HG03575 (cell line): Measurements from ENCODE around the gene OLFM1.

Experiments
- ATAC-seq: cut with Tn5 transposase; IDR thresholded peaks from one replicate; pipeline ENCODE4 v1.9.1; 2021; ENCODE audit not compliant: unreplicated experiment, insufficient number of reproducible peaks, low FRiP score; ENCODE audit errors: extremely low read depth

The OLFM1 gene

GRCh38 chr9:135085830-135086546 lies 1.5 kb upstream of the OLFM1 start:
- ATAC-seq: no peak

DNA sequence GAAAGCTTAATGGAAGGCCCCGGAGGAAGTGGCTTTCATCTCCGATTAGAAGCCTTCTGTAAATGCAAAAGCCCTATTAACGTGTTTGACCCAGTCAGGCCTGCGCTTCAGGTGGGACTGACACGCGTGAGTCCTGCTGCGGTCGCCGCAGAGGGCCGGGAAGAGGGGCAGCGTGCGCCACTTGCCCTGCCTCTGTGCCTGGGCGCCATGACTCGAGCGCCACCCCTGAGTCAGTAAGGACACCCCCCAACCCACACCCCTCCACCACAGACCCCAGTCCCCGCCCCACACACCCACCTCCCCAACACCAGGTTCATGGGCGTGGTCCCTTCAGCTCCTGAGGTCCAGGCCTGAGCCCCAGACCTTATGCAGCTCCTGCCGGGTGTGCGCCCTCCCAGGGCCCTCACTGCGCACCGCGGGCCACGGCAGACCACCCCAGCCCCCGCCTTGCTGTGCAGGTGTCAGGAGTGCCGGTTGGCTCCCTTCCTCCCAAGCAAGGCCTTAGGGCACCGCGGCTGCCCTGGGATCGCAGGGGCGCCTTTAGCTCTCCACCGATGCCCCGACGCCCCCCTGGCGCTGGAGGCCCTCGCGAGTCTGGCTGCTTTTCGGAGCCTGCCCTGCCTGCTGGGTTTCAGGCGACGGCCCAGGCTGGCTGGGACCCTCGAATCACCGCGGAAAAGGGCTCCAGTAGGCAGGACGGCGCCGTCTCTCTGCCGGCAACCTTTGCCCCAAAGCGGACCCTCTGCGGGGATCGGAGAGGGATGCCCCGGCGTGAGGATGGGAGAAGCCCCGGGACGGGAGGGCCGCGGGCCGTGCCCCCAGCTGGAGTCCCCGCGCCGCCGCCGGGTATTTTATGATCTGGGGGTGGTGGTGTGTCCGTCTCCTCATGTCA lies 625 bp upstream of the OLFM1 start:
- ATAC-seq: no peak

GRCh38 chr9:135087899-135088347 lies 455 bp downstream of the OLFM1 start:
- ATAC-seq: no peak

DNA sequence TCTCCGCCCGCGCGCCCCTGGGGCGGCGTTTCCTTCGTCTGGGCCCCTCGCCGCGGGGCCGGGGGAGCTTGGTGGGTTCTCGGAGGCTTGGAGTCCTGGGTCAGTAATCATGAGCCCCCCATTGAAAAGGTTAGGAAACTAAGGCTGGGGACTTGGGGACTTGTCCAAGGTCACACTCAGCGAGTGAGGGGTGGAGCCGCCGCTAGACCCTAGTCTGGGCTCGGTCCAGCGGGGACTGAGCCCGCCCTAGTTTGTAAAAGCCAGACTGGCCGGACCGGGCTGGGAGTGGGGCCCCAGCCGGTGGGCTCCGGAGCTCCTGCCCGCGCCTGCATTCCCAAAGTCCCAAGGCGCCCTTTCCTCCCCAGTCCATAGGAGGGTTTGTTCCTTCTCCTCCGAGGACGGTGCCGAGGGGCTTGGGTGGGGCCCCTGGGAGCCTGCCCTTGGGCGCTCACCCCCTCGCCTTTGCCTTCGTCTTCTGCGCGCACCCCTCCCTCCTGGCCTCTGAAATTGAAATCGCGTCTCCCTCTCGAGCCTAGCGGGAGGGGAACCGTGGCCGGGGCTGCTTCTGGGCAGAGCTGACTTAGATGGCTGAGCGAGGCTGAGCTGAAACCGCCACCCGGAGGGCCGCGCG lies 995 bp downstream of the OLFM1 start:
- no peak for ATAC-seq

- ATAC-seq: no peak
These were observed 1.7 kb downstream of the OLFM1 start for GRCh38 chr9:135088979-135089847.

GRCh38 chr9:135090081-135090480 lies 2.6 kb downstream of the OLFM1 start:
- no peak for ATAC-seq

DNA sequence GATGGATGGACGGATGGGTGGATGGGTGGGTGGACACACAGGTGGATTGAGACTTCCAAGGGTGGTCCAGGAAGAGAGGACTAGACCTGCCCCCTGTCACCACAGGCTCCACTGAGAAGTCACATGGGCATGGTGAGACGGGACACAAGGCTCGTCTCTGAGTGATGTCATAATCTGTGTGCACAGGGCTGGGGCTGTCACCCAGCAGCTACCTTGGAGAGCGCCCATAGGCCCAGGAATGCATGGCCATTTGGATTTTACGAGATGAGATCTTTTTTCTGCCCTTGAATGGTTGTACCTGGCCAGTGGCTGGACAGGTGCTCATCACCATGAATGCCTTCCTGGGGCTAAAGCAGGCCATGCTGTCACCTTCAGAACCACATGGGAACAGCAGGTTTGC lies 3.1 kb downstream of the OLFM1 start:
- ATAC-seq: no peak

GRCh38 chr9:135091545-135091944 lies 4.1 kb downstream of the OLFM1 start:
- no peak for ATAC-seq

DNA sequence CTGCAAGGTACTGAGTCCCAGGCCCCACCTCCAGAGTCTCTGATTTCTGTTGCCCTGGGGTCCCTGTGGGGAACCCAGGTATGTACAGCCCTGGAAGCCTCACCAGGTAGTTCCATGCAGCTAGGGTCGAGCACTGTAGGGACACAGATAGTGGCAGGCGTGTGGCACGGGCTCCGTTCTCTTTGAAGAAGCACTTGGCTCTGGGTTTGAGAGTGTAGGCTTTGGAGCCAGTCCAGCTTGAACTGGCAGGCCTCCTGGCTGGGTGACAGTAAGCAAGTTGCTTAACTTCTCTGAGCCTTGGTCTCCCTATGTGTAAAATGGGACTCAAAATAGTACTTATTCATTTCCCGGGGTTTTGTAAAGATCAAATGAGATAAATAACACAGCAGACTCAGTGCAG lies 5.6 kb downstream of the OLFM1 start:
- no peak for ATAC-seq

GRCh38 chr9:135093911-135094584 lies 6.6 kb downstream of the OLFM1 start:
- ATAC-seq: no peak

GRCh38 chr9:135095470-135096407 lies 8.3 kb downstream of the OLFM1 start:
- no peak for ATAC-seq

GRCh38 chr9:135096408-135096895 lies 9.0 kb downstream of the OLFM1 start:
- ATAC-seq: no peak

DNA sequence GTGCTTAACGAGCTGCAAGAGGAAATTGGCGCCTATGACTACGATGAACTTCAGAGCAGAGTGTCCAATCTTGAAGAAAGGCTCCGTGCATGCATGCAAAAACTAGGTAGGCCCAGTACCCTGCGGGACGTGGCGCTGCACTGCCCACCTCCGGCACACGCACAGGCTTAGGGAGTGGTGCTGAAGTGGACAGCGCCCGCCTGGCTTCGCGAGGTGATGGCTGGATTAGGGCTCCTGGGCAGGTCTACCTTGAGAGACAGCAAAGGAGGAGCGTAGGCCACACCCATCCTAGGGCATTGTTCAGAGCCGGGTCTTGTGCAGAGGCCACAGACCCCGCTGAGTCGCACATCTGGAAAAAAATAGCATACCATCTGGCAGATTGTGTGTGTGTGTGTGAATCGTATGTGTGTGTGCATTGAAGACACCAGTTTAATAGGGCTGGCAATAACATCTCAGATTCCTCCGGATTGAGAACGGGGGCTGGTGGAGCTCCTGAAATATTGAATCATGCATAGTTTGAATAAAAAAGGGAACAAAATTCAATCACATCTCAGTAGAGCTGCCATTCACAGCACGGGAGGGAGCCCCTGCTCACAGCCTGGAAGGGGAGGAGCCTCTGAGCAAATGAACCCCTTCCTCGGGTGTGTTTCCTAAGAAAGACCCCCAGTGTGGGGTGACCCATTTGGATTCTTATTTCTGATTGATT lies 11.1 kb downstream of the OLFM1 start:
- ATAC-seq: no peak

GRCh38 chr9:135099574-135099973 lies 12.1 kb downstream of the OLFM1 start:
- no peak for ATAC-seq

- no peak for ATAC-seq
These were observed 12.8 kb downstream of the OLFM1 start for GRCh38 chr9:135100241-135100681.

DNA sequence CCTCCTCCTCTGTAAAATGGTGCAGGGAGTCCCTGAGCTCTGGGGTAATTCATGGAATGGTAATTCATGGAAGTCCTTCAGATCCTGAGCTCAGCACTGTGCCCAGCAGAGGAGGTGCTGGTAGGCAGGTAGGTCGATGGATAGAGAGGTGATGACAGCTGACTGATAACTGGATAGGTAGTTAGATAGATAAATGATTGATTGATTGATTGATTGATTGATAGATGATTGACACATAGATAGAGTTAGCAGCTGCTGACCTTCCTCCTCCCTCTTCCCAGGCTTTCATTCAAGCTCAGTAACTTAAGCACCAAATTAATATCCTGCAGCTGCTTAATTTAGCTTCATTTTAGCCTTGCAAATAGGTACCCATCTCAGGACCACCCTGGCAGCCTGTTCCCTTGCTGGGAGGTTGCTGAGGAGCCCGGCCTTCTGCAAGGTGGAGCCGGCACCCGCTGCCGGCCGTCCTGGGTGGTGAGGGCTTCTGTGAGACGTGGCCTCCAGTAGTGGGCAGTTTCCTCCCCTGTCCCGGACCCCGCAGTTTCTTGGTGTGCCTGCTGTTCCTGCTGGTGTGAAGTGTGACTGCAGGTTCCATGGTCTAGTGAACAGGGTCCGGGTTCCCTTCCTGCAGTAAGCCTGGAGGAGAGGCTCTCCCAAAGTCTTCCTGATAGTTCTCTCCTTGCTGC lies 13.4 kb downstream of the OLFM1 start:
- no peak for ATAC-seq
